ENCODE results near the gene MEI1.

Gene MEI1

DNA sequence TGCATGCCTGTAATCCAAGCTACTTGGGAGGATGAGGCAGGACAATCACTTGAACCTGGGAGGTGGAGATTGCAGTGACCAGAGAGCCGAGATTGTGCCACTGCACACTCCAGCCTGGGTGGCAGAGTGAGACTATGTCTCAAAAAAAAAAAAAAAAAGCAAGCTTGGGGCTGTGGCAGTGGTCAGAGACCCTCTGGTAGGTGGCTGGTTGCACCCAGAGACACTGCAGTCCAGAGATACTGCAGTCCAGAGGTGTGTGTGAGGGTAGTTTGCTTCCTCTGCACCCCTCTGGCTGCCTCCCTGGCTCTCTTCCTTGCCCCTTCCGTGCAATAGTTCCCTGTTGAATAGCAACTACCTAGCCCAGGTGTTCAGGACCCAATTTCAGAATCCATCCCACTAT lies 99.4 kb downstream of the MEI1 start:
- DNase-seq: no peak

DNA sequence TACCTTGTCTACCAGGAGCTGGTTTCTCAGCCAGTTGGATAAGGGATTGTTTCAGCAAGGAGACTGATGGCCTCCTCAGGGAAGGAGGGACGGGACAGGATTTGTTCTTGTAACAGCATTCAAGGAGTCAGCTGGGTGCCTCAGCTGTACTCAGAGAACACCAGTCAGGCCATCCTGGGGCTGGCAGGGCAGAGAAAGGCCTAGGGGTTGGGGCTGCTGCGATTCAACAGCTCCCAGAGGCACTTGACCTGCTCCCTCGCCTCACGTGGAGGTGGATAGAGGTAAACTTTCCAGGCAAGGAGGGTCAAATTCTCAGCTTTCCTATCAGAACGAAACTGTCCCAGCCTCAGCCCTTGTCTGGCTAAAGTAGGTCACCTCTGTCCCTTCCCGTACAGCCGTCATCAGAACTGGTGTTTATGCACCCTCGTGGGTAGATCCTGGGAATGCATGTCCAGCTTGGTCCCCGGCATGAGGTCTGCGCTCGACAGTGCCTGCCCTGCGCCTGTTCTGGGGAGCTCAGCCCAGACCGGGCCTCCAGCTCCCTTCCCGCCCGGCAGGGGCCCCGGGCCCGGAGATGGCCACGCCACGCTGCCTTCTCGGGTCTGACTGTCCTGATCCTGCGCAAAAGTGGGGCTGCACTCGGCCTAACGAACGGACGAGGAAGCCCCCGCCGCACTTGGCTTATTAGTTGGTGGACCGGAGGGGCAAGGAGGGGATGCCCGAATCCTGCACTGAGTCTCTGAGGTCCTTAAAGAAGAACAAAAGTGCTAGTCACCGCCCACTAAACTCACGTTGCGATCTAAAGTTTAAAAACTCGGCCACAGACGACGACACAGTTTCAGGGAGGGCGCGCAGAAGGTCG lies 100.4 kb downstream of the MEI1 start:
- DNase-seq: no peak

DNA sequence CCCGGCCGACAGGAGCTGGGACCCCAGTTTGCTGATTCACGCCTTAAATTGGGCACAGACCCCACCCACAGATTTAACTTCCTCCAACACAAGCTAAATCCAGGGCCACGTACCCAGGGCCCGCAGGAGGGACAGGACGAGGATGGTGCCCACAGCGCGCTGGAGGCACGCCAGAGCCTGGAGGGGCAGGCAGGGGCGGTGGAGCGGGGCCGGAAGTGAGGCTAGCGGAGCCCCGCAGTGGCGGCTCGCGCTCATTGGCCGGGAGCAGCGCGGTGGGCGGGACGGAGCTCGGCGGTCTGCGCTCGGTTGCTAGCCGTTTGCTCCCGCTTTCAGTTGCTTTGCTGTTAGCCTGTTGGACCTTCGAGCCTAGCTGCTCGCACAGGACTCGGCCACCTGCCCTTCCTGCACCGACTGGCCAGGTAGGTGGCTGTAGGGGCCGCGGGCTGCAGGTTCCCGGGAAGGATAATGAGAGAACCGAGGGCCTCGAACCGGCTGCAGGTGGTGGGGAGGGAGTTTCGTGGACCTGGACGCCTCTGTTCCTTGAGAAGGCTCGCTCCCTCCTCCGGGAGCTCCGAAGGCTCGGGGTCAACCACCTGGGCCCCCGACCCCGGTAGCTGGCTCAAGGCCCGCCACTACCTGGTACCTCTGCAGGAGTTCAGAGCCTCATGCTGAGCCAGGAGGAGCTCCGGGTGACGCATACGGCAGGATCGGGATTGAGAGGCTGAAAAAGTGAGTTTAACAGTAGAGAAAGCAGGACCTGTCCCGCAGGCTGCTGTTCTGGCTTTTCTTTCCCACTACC lies 101.2 kb downstream of the MEI1 start, which contains the start of gene CCDC134:
CCDC134 (plus strand) TSS at position 332 of the 799 bp plus-strand sequence. CDS start 8,212 bp downstream, outside the sequence.
- DNase-seq: peak; percentile 76

DNA sequence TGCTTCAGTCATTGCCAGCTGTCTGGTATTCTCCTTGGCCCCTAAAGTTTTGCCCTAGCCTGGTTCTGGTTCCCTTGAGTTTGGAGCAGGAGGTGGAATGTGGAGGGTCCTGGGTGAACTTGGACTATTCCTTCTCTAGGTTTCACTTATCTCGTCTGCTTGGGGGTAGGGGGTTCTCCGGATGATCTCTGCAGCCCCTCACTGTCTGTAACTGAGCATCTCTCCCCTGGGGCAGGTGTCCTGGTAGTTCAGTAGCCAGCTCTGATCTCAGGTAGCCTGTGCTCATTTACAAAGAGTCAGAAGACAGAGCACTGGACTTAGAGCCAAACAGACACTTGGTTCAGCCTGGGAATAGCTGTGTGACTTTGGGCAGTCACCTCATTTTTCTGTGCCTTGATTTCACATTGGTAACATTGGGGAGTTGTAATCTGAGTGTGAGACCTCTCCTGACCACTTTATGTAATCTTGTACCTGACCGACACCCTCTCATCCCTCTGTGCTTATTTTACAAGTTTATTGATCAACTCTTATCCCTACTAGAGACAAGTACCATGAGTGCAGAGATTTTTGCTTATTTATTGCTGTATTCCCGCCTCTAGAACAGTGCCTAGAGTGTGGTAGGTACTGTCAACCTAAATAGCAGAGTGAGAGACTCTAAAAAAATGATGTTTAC lies 102.0 kb downstream of the MEI1 start:
- DNase-seq: no peak

DNA sequence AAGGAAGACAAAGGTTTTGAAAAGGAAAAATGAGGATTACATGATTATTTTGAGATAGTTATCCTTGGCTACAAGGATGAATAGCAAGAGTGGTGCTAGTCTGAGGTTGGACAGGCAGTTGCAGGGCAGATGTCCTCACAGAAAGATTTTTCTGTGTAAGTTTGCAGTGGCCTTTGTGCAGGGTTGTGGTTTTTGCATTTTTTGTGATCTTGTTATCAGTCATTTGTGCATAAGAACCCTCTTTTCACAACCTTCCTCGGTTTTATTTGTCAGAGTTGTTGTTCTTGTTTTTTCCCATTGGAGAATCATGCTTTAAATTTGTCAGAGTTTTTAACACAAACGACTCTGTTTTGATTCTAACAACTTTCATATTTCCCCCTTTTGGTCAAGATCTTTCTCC lies 102.6 kb downstream of the MEI1 start:
- DNase-seq: no peak

DNA sequence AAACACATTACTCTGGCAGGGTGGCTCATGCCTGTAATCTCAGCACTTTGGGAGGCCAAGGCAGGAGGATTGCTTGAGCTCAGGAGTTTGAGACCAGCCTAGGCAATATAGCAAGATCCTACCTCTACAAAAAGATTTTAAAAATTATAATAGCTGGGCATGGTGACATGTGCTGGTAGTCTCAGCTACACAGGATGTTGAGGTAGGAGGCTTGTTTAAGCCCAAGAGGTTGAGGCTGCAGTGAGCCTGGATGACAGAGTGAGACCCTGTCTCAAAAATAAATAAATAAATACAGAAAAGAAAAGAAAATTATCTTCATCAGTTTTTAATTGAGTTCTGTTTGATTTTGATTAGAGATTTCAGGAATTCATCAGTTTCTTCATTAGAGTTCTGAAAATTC lies 106.3 kb downstream of the MEI1 start:
- no peak for DNase-seq

DNA sequence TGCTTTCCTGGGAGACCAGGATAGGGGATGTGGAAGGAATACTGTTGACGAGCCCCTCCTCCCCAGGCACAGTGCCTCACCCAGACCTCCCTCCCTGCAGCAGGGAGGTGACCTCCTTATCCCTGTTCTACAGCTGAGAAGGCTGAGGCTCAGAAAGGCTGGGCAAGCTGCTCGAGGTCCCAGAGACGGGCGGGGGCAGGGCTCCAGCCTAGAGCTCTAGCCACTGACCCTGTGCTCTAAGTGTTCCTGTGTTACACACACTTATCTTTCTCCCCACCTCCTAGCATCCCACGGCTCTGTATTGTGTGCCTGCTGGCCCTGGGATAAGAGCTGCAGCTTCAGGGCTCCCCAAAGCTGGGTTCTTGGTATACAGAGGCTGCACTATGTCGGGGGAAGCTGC lies 109.1 kb downstream of the MEI1 start:
- DNase-seq: no peak

DNA sequence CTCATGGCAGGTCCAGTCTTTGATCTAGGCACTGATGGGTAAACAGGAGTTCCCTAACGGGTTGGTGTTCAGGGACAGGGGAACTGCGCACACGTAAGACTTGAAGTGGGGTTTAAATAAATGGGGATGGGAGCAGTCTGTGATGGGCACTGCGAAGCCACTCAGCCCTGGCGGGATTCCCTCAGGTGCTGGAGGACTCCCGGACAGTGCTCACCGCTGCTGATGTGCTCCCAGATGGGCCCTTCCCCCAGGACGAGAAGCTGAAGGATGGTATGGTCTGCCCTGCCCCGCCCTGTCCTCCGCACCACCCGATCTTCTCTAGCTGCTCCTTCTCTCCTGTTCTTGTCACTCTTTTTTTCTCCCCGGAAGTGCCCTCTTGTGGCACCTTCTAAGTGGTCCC lies 110.7 kb downstream of the MEI1 start:
- DNase-seq: no peak

DNA sequence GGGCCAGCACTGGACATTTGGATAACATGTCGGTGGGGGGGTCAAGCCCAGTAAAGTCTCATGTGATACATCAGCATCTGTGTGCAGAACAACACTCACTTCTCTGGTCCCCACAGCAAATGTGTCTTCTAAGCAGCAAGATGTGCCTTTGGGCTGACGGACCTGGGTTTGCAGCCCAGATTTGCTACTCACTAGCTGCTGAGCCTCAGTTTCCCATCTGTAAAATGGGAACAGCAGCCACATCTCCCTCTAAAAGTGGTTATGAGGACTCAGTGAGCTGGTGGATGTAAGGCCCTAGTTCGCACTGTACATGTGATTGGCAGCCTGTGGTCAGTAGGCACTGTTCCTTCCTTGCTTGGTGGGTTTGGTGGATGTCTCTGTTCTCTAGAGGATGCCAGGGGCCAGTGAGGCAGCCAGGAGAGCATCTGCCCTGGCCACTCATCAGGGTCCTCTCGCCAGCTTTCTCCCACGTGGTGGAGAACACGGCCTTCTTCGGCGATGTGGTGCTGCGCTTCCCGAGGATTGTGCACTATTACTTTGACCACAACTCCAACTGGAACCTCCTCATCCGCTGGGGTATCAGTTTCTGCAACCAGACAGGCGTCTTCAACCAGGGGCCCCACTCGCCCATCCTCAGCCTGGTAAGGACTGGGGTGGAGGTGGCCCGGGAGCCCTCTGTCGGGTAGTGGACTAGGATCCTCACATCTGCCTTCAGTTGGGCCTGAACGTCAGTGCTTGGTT lies 113.7 kb downstream of the MEI1 start:
- no peak for DNase-seq

DNA sequence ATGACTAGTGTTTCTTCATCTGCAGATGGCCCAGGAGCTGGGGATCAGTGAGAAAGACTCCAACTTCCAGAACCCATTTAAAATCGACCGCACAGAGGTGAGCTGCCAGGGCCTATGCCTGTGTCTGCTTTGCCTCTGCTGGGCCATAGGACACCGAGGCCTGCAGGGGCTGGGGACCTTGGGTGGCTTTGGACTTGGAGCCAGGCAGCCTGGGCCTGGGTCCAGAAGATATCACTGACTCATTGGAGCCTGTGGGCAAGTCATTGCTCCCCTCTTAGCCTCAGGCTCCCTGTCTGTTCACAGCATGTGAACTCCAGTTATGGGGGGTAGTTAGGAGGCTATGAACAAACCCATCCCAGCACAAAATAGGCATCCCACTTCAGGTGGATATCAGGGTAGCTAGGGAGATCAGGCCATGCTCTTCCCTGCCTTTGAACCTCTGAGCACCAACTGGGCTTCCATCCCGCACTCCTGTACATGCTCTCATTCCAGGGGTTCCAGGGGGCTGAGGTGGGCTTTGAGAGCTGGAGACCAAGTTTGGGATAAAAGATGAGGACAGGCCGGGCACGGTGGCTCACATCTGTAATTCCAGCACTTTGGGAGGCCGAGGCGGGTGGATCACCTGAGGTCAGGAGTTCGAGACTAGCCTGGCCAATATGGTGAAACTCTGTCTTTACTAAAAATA lies 114.6 kb downstream of the MEI1 start:
- DNase-seq: no peak

DNA sequence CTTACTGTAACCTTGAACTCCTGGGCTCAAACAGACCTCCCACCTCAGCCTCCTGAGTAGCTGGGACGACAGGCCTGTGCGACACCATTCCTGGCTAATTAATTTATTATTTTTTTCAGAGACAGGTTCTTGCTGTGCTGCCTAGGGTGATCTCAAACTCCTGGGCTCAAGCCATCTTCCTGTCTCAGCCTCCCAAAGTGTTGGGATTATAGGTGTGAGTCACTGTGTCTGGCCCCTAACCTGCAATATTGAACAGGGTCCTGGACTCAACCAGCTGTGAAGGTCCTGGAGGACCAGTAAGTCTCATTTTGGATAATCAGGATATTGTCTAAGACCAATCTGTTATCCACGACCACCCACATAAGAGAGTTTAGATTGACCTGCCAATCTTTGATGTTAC lies 116.4 kb downstream of the MEI1 start:
- no peak for DNase-seq

DNA sequence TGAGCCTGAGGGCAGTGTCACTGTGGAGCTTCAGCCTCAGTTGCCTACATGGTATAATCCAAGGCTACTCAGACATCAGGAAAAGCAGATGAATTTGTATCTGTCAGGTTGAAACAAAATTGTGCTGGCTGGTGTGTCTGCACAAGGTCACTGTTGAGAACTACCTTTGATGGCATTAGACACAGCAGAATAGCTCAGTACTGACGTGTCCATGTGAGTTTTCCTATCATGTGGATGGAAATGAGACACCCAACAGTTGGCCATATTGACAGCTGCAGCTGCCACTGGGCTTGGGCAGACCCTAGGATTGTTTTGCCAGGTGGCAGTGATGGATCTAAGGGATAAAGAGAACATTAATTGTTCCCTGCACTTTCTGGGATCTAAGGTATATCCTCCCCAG lies 116.9 kb downstream of the MEI1 start:
- DNase-seq: no peak

DNA sequence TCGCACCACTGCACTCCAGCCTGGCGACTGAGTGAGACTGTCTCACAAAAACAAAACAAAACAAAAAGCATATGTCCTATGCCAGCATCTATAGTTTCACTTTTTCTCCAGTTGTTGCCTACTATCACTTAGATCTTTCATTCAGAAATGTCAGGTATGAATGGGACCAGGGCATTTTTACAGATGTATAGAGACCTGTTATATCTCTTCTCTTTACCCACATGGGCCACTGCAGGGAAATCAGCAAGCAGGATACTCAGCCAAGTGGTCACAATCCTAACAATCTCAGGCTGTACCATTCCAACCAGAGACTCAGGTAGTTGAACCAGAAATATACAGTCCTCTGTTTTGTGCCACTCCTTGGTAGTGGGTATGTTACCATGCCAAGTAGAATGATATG lies 117.6 kb downstream of the MEI1 start:
- DNase-seq: no peak

DNA sequence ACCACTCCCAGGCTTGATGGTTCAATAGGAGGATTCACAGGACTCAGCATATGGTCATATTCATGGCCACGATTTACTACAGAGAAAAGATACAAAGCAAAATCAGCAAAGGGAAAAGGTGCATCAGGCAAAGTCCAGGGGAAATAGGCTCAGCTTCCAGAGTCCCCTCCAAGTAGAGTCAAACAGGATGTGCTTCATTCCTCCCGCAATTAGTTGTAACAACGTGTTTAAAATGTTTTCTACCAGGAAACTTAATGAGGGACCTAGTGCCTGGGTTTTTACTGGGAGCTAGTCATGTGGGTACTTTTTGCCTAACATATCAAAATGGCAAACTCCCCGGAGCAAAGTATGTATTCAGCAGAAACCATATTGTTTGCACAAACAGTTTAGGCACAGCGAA lies 118.7 kb downstream of the MEI1 start:
- DNase-seq: no peak

DNA sequence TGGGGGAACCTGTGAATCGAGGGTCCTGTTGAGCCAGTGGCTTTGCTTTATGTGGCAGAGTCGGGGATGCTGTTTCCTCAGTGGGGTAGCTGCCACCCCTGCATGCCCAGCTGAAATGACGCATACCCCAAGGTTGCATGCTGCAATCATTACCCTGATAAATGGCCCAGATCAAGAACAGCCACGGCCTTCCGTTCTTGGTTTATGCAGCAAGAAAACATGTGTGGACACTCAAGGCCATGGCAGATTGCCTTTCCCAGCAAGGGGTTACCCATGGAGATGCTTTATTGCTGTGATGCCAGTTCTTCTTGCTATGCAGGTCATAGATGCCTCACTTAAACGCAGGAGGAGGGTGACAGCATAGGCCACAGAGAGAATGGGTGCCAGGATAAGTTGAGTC lies 119.3 kb downstream of the MEI1 start:
- no peak for DNase-seq

DNA sequence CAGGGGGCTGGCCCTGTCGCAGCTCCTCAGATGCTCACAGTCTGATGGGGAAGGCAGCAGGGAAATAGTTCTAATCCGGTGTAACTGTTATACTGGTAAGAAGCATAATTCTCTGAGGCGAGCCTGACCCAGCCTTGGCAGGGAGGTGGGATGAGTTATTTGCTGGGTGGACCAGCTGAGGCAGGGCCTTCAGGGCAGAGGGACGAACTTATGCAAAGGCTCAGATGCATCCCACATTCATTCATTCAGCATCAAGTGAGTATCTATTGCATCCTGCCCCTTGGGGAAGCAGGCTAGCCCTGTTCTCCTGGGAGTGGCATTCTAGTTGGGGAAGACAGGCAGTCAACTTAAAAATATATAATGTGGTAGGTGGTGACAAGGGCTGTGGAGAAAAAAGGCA lies 120.0 kb downstream of the MEI1 start:
- DNase-seq: no peak

DNA sequence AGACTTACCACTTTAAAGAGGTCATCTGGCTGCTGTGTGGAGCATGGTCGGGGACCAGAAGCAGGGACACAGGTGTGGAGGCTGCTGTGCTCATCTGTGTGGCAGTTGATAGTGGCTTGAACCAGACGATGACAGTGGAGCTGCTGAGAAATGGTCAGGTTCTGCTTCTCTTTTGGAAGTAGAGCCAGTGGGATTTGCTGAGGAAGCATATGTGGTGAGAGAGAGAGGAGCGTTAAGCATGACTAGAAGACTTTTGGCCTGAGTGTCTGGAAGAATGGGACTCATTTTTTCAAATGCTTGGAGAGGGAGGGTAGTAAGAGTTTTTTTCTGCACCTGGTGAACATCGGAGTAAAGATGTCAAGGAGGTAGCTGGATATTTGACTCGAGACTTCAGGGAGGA lies 121.1 kb downstream of the MEI1 start:
- DNase-seq: no peak

DNA sequence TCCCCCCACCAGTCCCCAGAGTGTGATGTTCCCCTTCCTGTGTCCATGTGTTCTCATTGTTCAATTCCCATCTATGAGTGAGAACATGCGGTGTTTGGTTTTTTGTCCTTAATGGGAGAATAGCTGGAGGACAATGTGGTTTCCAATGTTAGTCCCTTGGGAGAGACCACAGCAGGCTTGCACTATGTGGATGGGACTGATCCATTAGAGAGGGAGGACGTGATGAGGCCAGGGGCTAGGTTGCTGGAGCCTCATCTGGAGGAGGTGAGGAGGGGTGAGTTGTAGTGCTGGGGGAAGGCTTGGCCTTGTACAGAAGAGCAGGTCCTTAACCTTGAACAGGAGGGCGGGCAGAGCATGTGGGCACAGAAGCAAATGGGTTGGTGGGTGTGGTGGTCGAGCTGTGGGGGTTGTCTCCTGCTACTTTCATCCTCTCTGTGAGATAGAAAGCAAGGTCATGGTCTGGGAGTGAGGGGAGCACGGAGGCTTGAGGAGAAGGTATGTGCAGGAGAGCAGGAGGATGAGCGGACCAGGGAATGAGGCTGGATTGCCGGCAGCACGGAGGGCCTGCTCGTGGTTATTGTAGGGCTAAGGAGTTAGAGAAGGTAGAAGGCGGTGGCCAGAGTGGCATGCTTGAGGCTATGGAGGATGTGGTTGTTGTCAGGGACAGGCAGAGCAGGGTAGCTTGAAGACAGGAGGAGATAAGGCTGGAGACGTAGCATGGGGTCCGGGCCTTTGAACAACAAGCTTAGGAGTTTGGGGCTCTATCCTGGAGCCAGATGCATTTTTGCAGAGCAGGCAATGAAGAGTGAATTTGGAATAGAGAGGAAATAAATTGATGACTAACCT lies 122.4 kb downstream of the MEI1 start:
- DNase-seq: no peak

DNA sequence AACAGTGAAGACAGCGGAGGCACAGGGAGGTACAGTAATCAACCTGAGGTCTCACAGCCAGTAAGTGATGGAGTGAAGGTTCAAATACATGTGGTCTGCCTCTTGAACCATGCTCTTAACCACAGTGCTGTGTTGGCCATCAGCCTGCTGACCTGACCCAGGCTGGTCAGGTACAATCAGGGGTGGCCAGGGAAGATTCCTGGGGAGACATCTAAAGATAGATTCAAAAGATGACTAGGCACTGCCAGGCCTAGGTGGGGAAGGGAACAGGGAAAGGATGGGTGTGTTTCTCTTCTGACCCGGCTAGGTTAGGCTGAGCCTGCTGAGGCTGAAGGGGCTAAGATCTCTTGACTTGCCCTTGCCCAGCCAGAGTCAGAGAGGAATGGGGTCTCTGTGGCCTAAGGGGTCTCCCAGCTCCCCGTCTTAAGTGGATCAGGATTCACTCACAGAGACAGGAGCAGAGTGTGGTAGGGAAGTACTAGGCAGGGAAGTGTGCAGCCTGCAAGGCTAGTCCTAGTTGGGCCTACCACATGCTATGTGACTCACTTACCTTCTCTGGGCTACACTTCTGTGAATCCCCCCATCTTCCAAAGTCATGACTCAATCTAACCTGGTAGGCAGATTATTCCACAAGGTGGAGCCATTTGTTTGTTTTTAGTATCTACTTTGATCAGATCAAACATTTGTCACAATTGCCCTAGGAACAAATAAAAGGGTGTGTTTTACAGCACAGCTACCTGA lies 123.2 kb downstream of the MEI1 start:
- no peak for DNase-seq

DNA sequence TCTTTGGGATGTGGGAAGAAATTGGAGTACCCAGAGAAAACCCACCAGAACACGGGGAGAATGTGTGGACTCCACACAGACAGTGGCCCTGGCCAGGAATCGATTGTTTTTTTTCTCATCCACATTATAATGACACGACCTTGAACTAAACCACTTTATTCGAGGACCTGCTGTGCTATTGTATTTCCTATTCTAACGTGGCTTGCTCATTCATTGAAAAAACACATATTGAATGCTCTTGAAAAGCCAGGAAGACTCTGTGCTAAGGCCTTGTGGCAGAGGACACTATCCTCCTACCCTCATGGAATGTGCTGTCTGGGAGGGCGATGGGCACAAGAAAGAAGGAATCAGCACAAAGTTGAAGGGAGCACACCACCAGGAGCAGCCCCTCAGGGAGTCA lies 124.5 kb downstream of the MEI1 start:
- no peak for DNase-seq

DNA sequence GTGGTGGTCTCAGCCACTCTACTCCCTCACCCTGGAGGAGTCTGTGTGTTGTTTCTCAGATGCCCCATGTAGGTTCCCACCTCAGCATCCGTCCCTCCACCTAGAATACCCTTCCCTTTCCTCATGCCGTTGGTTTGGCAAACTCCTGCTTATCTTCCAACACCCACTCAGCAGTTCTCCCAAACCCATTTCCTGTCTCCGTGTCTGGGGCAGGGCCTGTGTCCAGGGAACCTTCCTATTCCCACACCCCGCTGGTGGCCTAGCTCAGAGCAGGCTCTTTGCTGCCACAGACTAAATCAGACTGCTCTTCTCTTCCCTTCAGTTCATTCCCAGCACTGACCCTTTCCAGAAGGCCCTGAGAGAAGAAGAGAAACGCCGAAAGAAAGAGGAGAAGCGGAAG lies 126.1 kb downstream of the MEI1 start:
- DNase-seq: no peak

Measured in KG1 (cell line).